GM18526 (cell line): ENCODE results near the gene RPL19.

Experiments
- POLR2A ChIP-seq: IDR thresholded peaks from 3 replicates; pipeline ENCODE4 v1.6.1; 2011; ENCODE audit not compliant: insufficient read length; ENCODE audit errors: extremely low read depth

Gene RPL19

GRCh38 chr17:39187152-39187830 lies 12.8 kb upstream of the RPL19 start:
- TF ChIP-seq POLR2A, result no peak

DNA sequence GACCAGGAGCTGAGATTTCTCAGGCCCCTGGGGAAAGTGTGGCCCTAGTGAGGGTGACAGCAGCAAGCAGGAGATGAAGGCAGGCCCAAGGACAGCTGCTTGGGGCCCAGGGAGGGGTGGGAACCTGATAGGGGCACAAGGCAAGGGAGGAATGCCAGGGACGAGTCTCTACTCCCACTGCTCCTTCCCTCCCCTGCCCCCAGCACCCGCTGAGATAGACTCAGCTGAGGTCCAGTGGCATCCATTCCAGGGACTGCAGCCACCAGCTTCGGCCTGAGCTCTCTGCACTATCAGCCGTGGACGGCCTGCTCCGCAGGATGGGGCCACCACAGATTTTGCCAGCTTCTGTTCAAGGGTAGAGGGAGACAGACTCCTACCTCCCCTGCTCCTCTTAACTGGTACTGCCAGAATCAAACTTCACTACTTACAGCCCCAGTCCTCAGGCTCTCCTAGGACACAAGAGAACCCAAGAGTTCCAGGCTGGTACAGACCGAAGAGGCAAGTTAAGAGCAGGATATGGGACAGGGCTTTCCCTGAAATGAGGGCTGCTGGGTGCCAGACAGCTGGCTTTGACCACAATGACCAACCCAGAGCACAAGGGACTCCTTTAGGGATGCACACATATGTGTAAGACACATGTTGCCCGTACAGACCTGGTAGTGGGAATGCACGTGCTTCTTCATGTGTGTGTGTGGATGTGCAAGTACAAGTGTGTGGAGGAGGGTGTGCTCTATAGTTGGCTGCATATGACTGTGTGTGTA lies 8.2 kb upstream of the RPL19 start:
- no peak for TF ChIP-seq POLR2A

GRCh38 chr17:39192901-39193300 lies 7.2 kb upstream of the RPL19 start:
- TF ChIP-seq POLR2A, result no peak

- no peak for TF ChIP-seq POLR2A
Observed at GRCh38 chr17:39193346-39193745, 6.7 kb upstream of the RPL19 start.

DNA sequence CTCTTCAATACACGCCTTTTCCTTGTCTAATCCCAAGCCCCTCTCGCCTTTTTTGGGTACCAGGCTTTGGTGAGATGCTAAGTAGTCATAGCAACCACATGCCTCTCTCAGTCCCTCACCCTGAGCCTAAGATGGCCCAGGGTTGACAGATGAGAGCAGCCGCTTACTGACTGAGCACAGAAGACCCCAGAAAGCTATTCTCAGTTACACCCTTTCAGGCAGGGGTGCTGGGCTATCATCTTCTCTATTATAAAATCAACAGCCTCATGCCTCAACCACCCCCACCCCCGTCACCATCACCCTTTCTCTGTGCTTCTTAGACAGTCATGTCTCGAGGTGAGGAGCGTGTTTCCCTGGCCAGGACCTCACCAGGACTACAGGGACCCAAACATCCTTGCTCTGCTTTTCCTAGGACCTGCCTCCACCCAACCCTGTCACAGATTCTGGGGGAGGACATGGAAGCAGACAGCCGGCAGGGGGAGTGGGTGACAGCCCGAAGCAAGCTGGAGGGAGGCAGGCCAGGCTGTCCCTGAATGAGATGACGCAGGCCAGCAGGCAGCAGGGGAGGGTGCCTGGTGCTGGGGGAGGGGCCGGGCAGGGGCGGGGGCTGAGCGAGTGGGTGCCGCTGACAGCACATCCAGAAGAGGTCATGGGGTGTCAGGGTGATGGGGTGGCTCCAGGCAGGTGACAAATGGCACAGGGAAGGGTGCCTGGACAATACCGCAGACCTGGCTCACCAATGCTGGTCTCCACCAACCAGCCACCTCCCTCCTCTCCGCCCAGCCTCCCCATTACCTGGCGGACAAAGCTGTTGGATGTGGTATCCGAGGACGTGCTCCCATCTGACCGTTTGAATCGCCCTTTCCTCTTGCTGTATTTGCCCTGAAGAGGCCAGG lies 5.7 kb upstream of the RPL19 start:
- TF ChIP-seq POLR2A, result no peak

GRCh38 chr17:39194985-39195524 lies 5.0 kb upstream of the RPL19 start:
- TF ChIP-seq POLR2A, result no peak

- no peak for TF ChIP-seq POLR2A
Observed at GRCh38 chr17:39195568-39196160, 4.4 kb upstream of the RPL19 start.

GRCh38 chr17:39196241-39196807 lies 3.8 kb upstream of the RPL19 start:
- TF ChIP-seq POLR2A, result no peak

DNA sequence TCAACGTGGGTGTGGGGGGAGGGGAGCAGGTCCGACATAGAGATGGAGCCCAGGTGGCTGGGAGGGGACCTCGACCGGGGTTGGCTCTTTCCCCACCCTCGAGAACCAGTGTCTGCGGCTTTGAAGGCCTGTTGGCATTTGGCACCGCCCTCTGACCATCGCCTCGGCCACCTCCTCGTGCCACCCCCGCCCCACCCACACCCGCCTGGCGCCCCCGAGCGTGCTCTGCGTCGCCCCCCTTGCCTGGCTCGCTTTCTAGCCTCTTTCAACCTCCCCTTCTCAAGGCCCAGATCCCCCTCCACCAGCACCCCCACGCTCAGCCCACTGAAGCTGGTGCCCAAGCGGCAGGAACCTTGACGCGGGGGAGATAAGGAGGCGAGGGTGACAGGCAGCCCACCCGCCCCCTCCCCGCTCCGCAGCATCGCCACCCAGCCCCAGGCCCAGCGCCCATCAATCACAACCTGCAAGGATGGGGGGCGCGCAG lies 3.2 kb upstream of the RPL19 start:
- TF ChIP-seq POLR2A, result no peak

GRCh38 chr17:39197380-39198185 lies 2.5 kb upstream of the RPL19 start, which contains the start of gene CACNB1:
TSS of gene CACNB1 (minus strand) at chr17:39197669. CDS start at chr17:39197495, 174 bp downstream.
- peak; percentile 63 for TF ChIP-seq POLR2A

- no peak for TF ChIP-seq POLR2A
Observed at GRCh38 chr17:39198186-39198566, 1.9 kb upstream of the RPL19 start.

- no peak for TF ChIP-seq POLR2A
Observed at GRCh38 chr17:39199820-39200069, 338 bp upstream of the RPL19 start.

GRCh38 chr17:39200957-39201510 lies 951 bp downstream of the RPL19 start:
- TF ChIP-seq POLR2A, result no peak

- TF ChIP-seq POLR2A, result no peak
Observed at GRCh38 chr17:39204245-39204644, 4.2 kb downstream of the RPL19 start.

DNA sequence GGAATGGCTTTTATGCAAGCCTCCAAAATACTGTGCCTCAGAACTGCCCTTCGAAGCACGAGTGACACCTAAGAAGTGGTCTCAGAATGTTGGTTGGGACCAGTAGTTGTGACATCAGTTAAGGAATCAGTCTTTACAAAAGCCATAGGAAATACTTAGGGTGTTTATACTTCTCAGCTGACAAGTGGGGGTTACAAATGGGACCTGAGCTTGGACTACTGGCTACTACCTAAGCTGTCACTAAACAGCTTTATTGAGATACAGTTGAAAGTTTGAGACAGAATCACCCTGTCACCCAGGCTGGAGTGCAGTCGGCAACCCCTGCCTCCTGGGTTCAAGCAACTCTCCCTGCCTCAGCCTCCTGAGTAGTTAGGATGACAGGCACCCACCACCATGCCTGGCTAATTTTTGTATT lies 5.0 kb downstream of the RPL19 start:
- TF ChIP-seq POLR2A, result no peak
